Renal pelvis (tissue), 4 donors: ENCODE data around the gene RAMP3. TPM values are rescaled to one million over a fixed set of nuclear protein-coding genes. Genes with fewer than 3 reads are reported as not detected.
"Not testable (repeated sequence)": the region's sequence is repeated elsewhere in the genome, so short reads cannot be mapped to it uniquely, and the experiment has no call there.

Experiments used
- DNase-seq: peaks from one replicate; pipeline ENCODE4 v3.0.0-alpha.2; 2013
- polyA plus RNA-seq, 3 donors: library from polyadenylated mRNA; unstranded; fragments of 120-200 nt; gene quantifications; one replicate each; pipeline ENCODE4 v1.2.1, GENCODE V29; 2013; ENCODE audit not compliant: insufficient read length in 3 of 3

RAMP3 gene
- polyA plus RNA-seq, 3 donors, result 8.6 to 11.0 (median 10.7) TPM

GRCh38 chr7:45153861-45154260, 3.7 kb upstream of the RAMP3 start:
- DNase-seq, result not testable (repeated sequence)

GRCh38 chr7:45155357-45155900, 2.2 kb upstream of the RAMP3 start:
- DNase-seq, result no peak

- DNase-seq, result no peak
Observed at GRCh38 chr7:45155941-45156340, 1.6 kb upstream of the RAMP3 start.

- no peak for DNase-seq
Observed at GRCh38 chr7:45156516-45157272, 897 bp upstream of the RAMP3 start.

GRCh38 chr7:45157286-45157652, 322 bp upstream of the RAMP3 start:
- no peak for DNase-seq

GRCh38 chr7:45158471-45158870, 880 bp downstream of the RAMP3 start:
- DNase-seq, result no peak

- no peak for DNase-seq
Observed at GRCh38 chr7:45159296-45159695, 1.7 kb downstream of the RAMP3 start.

- DNase-seq, result no peak
Observed at GRCh38 chr7:45160417-45160881, 2.9 kb downstream of the RAMP3 start.

- no peak for DNase-seq
Observed at GRCh38 chr7:45161138-45161537, 3.5 kb downstream of the RAMP3 start.

GRCh38 chr7:45161842-45162241, 4.3 kb downstream of the RAMP3 start:
- no peak for DNase-seq

GRCh38 chr7:45162311-45162845, 4.8 kb downstream of the RAMP3 start:
- DNase-seq, result no peak

- no peak for DNase-seq
Observed at GRCh38 chr7:45162943-45163691, 5.5 kb downstream of the RAMP3 start.

GRCh38 chr7:45163692-45164052, 6.1 kb downstream of the RAMP3 start:
- DNase-seq, result no peak

- not testable (repeated sequence) for DNase-seq
Observed at GRCh38 chr7:45164271-45164670, 6.7 kb downstream of the RAMP3 start.

- DNase-seq, result no peak
Observed at GRCh38 chr7:45165857-45166256, 8.3 kb downstream of the RAMP3 start.

- DNase-seq, result no peak
Observed at GRCh38 chr7:45171946-45172345, 14.4 kb downstream of the RAMP3 start.

- DNase-seq, result no peak
Observed at GRCh38 chr7:45173596-45174327, 16.2 kb downstream of the RAMP3 start.

- no peak for DNase-seq
Observed at GRCh38 chr7:45174328-45174610, 16.7 kb downstream of the RAMP3 start.

- no peak for DNase-seq
Observed at GRCh38 chr7:45174966-45175765, 17.6 kb downstream of the RAMP3 start.

GRCh38 chr7:45176091-45176490, 18.5 kb downstream of the RAMP3 start:
- DNase-seq, result no peak
